ENCODE results near the gene STK24. TPM values are rescaled to one million over a fixed set of nuclear protein-coding genes. Genes with fewer than 3 reads are reported as not detected.
A peak's percentile ranks its signal among the peaks of the same experiment; 100 is the strongest.

STK24 gene
- total RNA-seq, 3 donors from 2014 or later, result 190 to 210 (median 204) TPM

DNA sequence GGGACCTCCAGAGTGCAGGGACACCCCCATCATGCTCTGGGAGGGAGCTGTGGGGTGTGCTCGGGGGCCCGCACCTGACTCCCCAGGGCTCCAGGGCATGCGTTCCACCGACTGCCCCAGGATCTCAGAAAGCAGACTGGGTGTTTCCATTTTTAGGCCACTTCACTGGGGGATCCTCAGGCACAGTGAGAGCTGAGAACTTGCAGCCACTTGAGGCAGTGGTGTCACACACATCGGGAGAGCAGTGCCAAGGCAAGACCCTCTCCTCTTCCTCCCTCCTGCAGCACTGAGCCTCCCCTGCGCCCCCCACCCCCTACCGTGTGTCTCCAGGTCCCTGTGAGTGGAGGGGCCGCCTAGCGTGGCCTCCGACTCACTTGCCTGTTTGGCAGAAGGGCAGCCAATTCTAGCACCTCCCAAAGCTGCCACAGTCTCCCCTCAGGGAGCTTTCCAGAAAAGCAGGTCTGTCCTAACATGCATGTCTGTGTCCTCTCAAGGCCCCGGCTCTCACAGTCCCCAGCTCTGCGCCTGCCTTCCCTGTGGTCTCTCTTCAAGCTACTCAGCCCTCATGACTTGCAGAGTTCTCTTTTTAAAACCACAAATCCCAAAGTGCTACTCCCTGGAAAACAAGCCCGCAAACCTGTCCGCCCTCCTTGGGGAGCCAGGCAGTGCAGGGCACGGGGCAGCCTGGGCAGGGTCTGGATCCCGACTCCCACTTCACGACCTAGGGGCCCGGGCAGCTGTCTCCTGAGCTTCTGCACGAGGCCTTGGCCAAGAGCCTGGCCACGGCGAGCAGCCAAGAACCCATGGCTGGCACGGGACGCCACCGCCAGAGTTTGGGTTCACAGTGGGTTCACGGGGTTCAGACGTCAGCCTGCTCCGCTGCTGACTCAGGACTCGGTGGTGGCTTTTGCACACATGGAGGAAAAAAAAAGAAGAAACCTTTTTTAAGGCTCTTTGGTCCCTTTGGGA lies 94.1 kb downstream of the STK24 start:
- DNase-seq, result peak; percentile 60 to 79 (median 75)
- Histone ChIP-seq H3K36me3 (ENCODE audit: low read depth) (peaks cover 4% of the 10 kb centered on the region), H3K9me3 (no peaks in the 10 kb centered on the region), H3K4me1 (ENCODE audit: low read depth) (peaks cover 56% of the 10 kb centered on the region), H3K4me3 (no peak overlapping the region)
- TF ChIP-seq, protein P1, sequence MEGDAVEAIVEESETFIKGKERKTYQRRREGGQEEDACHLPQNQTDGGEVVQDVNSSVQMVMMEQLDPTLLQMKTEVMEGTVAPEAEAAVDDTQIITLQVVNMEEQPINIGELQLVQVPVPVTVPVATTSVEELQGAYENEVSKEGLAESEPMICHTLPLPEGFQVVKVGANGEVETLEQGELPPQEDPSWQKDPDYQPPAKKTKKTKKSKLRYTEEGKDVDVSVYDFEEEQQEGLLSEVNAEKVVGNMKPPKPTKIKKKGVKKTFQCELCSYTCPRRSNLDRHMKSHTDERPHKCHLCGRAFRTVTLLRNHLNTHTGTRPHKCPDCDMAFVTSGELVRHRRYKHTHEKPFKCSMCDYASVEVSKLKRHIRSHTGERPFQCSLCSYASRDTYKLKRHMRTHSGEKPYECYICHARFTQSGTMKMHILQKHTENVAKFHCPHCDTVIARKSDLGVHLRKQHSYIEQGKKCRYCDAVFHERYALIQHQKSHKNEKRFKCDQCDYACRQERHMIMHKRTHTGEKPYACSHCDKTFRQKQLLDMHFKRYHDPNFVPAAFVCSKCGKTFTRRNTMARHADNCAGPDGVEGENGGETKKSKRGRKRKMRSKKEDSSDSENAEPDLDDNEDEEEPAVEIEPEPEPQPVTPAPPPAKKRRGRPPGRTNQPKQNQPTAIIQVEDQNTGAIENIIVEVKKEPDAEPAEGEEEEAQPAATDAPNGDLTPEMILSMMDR (IDR thresholded peaks at IDR 0.05), result no peak
- intact Hi-C loops (cut with DNase I, micrococcal nuclease), result no loop called here
- ATAC-seq, result peak; percentile 22

DNA sequence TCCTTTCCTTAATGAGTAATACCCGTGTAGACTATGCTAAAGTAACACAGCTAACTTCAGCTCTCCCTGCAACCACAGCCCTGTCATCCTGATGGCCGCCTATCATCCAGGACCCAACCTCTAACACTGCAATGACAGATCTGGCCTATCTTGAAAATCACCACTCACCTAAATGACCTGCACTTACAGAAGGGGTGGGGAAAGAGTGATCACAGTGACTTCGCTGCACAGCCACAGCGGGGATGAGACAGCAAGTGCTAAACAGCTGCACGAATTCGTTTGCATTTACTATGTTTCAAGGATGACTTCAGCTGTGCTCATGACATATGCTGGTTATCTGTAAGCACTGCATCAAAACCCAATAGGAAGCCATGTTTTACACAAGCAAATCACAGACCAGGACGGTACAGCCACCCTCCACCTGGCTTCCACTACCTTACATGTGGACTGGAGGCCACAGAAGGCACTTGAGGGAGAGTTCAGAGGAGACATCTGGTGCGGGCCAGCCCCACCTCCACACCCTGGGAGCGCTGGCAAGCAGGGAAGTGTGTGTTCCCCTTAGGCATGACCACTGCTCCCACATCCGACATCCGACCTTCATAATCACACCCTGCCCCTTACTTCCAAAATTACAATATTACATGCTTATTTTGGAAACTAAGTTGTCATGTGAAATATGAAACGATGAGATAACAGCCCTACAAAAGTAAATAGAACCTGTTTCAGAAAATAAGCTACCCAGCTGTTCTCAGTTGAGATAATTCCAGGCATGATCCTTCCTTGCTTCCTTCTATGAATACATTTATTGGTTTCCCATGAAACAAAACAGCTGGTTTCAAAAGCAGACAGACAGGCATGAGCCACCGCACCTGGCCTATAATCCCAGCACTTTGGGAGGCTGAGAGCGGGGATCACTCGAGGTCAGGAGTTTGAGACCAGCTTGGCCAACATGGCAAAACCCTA lies 95.7 kb downstream of the STK24 start:
- Histone ChIP-seq H3K36me3 (ENCODE audit: low read depth) (peaks cover 4% of the 10 kb centered on the region), H3K4me1 (ENCODE audit: low read depth) (peaks cover 55% of the 10 kb centered on the region), H3K4me3 (no peak overlapping the region), H3K9me3 (no peaks in the 10 kb centered on the region)
- peak; percentile 3 for ATAC-seq
- DNase-seq, result no peak
- intact Hi-C loops (cut with DNase I, micrococcal nuclease), result no loop called here
- TF ChIP-seq, protein P1 (IDR thresholded peaks at IDR 0.05), result no peak

DNA sequence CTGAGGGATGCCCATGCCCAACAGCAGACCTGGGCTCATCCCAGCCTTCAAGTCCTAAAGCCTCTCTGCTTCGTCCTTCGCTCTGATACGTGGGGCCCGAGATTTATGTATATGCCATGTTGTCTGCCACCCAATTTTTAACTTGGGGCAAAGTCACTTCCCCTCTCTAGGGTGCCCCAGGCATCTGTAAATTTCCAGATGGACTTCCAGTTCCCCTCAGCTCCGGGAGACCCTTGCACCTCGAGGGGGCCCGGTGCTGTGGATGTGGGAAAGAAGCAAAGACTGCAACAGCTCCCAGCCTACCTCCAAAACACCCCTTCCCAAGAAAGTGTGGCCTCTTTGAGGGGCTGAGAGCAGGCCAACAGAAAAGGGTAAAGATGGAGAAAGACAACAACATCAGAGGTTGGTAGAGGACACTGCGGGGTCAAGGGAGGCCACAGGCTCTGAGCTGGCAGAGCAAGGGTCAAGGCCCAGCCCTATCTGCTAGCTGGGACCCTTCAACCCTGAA lies 97.4 kb downstream of the STK24 start:
- no peak for DNase-seq
- H3K36me3 ChIP-seq (ENCODE audit: low read depth), result no peaks in the 10 kb centered on the region
- peaks cover 47% of the 10 kb centered on the region for H3K4me1 ChIP-seq (ENCODE audit: low read depth)
- TF ChIP-seq, protein P1 (IDR thresholded peaks at IDR 0.05), result no peak
- intact Hi-C loops (cut with DNase I, micrococcal nuclease), result no loop called here
- no peak overlapping the region for H3K4me3 ChIP-seq
- ATAC-seq, result no peak
- no peaks in the 10 kb centered on the region for H3K9me3 ChIP-seq

DNA sequence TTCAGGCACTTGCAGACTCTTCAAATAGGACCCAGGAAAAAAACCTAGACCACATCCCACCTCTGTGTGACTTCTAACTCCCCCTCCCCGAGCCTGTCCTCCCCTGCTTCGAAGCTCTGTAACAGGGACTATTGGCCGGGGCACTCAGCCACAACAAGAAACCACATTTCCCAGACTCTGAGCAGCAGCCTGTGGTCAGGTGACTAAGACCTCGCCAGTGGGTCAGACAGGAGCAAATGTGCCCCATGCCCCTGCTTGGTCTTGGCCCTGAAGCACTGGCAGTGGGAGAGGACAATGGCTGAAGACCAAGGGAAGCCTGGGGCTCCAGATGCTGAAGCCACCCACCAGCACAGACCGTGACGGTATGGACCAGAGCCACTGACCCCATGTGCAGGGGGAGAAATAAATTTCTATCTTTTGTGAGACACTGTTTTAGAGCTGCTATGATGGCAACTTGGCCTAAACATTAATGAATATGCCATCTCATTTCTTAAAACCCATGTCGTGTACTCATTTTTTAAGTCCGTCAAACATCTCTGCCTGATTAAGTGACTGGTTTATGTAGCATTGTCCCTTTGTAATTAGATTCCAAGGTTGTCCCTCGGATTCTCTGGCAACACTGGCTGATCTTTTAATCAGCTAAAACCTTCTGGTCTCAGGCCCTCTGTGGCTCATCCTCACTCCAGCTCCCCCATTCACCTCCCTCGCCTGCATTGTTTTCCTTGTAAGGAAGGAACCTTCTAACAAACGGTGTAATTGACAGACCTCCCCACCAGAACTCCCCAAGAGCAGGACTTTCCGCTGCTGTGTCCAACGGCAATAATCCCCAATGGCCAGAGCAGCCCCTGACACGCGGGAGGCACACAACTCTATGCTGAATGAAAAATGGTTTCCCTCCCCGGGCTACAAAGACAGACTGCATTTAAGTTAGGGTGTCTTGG lies 98.4 kb downstream of the STK24 start:
- intact Hi-C loops (cut with DNase I, micrococcal nuclease), result no loop called here

More for the DNA sequence above, 98.4 kb downstream of the STK24 start:
- ATAC-seq (no peak), DNase-seq (no peak)
- TF ChIP-seq, protein P1 (IDR thresholded peaks at IDR 0.05), result no peak
- H3K4me1 ChIP-seq (ENCODE audit: low read depth), result peaks cover 36% of the 10 kb centered on the region
- H3K4me3 ChIP-seq, result no peak overlapping the region
- no peaks in the 10 kb centered on the region for H3K36me3 ChIP-seq (ENCODE audit: low read depth)
- H3K9me3 ChIP-seq, result no peaks in the 10 kb centered on the region
